Upper lobe of left lung (tissue), 4 donors: Measurements from ENCODE around the gene DLG2.

Experiments used
- EP300 ChIP-seq, 4 donors: sonication (generic); formaldehyde crosslinking; IDR thresholded peaks; one replicate each; pipeline ENCODE4 v1.5.1; 2017; ENCODE audit warnings: antibody characterized with exemption in 4 of 4, control low read depth in 2 of 4
- POLR2A ChIP-seq, 4 donors: fragments of 450-650 bp; IDR thresholded peaks; one replicate each; pipeline ENCODE4 v1.5.1; 2016 to 2017; ENCODE audit warnings: antibody characterized with exemption in 4 of 4, mild to moderate bottlenecking in 2 of 4
- POLR2AphosphoS5 ChIP-seq, 2 donors: sonication (generic); formaldehyde crosslinking; IDR thresholded peaks; one replicate each; pipeline ENCODE4 v1.5.1; 2017; ENCODE audit warnings: antibody characterized with exemption in 2 of 2
- TF ChIP-seq, protein P1 (sequence below), 6 experiments: fragments of 450-650 bp in 4 of 6; fragments of 200-600 bp in 2 of 6; sonication (generic) in 2 of 6; IDR thresholded peaks; one replicate each; pipeline ENCODE4 v1.5.1; 2016 to 2019; ENCODE audit warnings: antibody characterized with exemption in 6 of 6

DNA sequence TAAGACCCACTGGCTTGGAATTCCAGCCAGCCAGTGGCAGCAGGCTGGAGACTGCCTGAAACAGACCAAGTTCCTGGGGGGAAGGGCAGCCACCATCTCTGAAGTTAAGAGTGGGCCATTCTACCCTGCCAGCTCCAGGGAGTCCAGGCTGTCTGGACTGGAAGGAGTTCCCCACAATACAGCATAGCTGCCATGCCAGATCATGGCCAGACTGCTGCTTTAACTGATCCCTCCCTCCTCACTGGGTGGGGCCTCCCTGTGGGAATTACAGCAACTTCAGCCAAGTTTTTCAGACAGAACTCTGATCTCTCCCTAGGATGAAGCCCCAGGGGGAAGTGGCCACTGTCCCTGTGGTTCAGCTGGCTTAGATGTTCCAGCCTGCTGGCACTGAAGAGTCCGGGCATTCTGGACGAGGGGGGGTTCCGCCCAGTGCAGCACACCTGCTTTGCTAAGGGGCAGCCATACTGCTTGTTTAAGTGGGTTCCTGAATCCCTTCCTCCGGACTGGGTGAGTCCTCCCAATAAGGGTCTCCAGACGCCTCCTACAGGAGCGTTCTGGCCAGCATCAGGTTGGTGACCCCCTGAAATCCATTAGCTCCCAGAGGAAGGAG is 455.4 kb downstream of the DLG2 start:
- TF ChIP-seq POLR2A (IDR thresholded peaks at IDR 0.05) (no peak), EP300 (IDR thresholded peaks at IDR 0.05) (no peak), POLR2AphosphoS5 (IDR thresholded peaks at IDR 0.05) (no peak)
- TF ChIP-seq, protein P1, sequence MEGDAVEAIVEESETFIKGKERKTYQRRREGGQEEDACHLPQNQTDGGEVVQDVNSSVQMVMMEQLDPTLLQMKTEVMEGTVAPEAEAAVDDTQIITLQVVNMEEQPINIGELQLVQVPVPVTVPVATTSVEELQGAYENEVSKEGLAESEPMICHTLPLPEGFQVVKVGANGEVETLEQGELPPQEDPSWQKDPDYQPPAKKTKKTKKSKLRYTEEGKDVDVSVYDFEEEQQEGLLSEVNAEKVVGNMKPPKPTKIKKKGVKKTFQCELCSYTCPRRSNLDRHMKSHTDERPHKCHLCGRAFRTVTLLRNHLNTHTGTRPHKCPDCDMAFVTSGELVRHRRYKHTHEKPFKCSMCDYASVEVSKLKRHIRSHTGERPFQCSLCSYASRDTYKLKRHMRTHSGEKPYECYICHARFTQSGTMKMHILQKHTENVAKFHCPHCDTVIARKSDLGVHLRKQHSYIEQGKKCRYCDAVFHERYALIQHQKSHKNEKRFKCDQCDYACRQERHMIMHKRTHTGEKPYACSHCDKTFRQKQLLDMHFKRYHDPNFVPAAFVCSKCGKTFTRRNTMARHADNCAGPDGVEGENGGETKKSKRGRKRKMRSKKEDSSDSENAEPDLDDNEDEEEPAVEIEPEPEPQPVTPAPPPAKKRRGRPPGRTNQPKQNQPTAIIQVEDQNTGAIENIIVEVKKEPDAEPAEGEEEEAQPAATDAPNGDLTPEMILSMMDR (IDR thresholded peaks at IDR 0.05) = no peak
